A549 (cell line): Measurements from ENCODE around the gene HELZ2. TPM values are rescaled to one million over a fixed set of nuclear protein-coding genes. Genes with fewer than 3 reads are reported as not detected.
A peak's percentile ranks its signal among the peaks of the same experiment; 100 is the strongest.

ENCODE experiments used
- ATAC-seq, 2 experiments: fragments of 200-7000 bp in 1 of 2; fragments of >200 bp in 1 of 2; cut with Nextera tagmentation in 1 of 2; cut with Tn5 transposase in 1 of 2; 3 replicates each; pipeline versions ENCODE4 v1.8.0 to v1.9.1; 2018 to 2020; ENCODE audit warnings: mild to moderate bottlenecking in 1 of 2, moderate library complexity in 1 of 2
- CTCF ChIA-PET: fragments of 300-600 bp; sonication (Branson Sonifier 250); formaldehyde crosslinking; extraction: SDS; loops from one replicate; lab custom pipeline; 2021; ENCODE audit warnings: antibody characterized with exemption, inconsistent platforms; lab: Yijun Ruan, JAX
- POLR2A ChIA-PET: fragments of 350-600 bp; formaldehyde crosslinking; extraction: SDS; loops from one replicate; lab custom pipeline; 2021; ENCODE audit warnings: antibody characterized with exemption, inconsistent platforms; lab: Yijun Ruan, JAX
- DNase-seq, 2 experiments: peaks; one replicate each; pipeline versions ENCODE4 v3.0.0 to v3.0.0-alpha.2; 2011 to 2016; ENCODE audit warnings: low read depth in 1 of 2, low spot score in 1 of 2
- FAIRE-seq: peaks from 2 replicates; lab custom pipeline; 2011; peaks lifted over from hg19 to GRCh38; lab: Jason Lieb, UNC
- H3K27ac ChIP-seq, 2 experiments: fragments of >200 bp; sonication (Bioruptor Twin); formaldehyde crosslinking; 3 replicates each; pipeline ENCODE4 v1.5.1; 2016 to 2017
- H3K4me1 ChIP-seq: fragments of >200 bp; sonication (Bioruptor Twin); formaldehyde crosslinking; 3 replicates; pipeline ENCODE4 v1.6.1; 2016
- H3K4me2 ChIP-seq: fragments of >200 bp; sonication (Bioruptor Twin); formaldehyde crosslinking; 3 replicates; pipeline ENCODE4 v1.6.1; 2016
- H3K4me3 ChIP-seq: fragments of >200 bp; sonication (Bioruptor Twin); formaldehyde crosslinking; 3 replicates; pipeline ENCODE4 v1.5.1; 2016
- H3K9me3 ChIP-seq: fragments of >200 bp; sonication (Bioruptor Twin); formaldehyde crosslinking; 3 replicates; pipeline ENCODE4 v1.6.1; 2016
- CHD4 ChIP-seq: fragments of 200-600 bp; sonication (generic); IDR thresholded peaks from 2 replicates; pipeline ENCODE4 v1.6.1; 2016; ENCODE audit warnings: antibody characterized with exemption, mild to moderate bottlenecking, borderline replicate concordance
- EHF ChIP-seq: fragments of 250-450 bp; sonication (Bioruptor Pico); IDR thresholded peaks from 2 replicates; pipeline ENCODE4 v1.5.0; 2020; ENCODE audit warnings: mild to moderate bottlenecking
- FOSL2 ChIP-seq, 2 experiments: fragments of 450-650 bp in 1 of 2; fragments of >200 bp in 1 of 2; sonication (Bioruptor Twin) in 1 of 2; formaldehyde crosslinking; IDR thresholded peaks; 2 replicates each; pipeline versions ENCODE4 v1.5.0 to v1.6.1; 2016 to 2020; ENCODE audit warnings: mild to moderate bottlenecking in 1 of 2, moderate library complexity in 1 of 2
- HDAC2 ChIP-seq: fragments of 200-600 bp; sonication (generic); IDR thresholded peaks from 2 replicates; pipeline ENCODE4 v1.6.1; 2016
- HOXA7 ChIP-seq: fragments of 250-450 bp; sonication (Bioruptor Pico); IDR thresholded peaks from 2 replicates; pipeline ENCODE4 v1.5.0; 2020; ENCODE audit warnings: mild to moderate bottlenecking, moderate library complexity
- KDM5A ChIP-seq: fragments of 200-600 bp; sonication (generic); IDR thresholded peaks from 2 replicates; pipeline ENCODE4 v1.6.1; 2016; ENCODE audit warnings: antibody characterized with exemption, mild to moderate bottlenecking
- NFE2L2 ChIP-seq: fragments of 150-350 bp; conservative IDR thresholded peaks from 2 replicates; pipeline ENCODE4 v1.6.1; 2014; ENCODE audit warnings: low read length
- PBX3 ChIP-seq: IDR thresholded peaks from 2 replicates; pipeline ENCODE4 v1.6.1; 2012
- POLR2AphosphoS2 ChIP-seq: conservative IDR thresholded peaks from 2 replicates; pipeline ENCODE4 v1.6.1; 2012; ENCODE audit warnings: low read length, improper control_type of control experiment, inconsistent platforms
- RCOR1 ChIP-seq: fragments of 150-350 bp; IDR thresholded peaks from 2 replicates; pipeline ENCODE4 v1.6.1; 2014; ENCODE audit warnings: antibody characterized with exemption, low read length, low read depth
- SREBF2 ChIP-seq: fragments of 450-650 bp; IDR thresholded peaks from 2 replicates; pipeline ENCODE4 v1.6.1; 2014; ENCODE audit warnings: mild to moderate bottlenecking, moderate library complexity
- TFCP2L1 ChIP-seq: fragments of 250-450 bp; sonication (Bioruptor Pico); IDR thresholded peaks from 2 replicates; pipeline ENCODE4 v1.5.0; 2021; ENCODE audit warnings: mild to moderate bottlenecking
- WGBS: methylation state at CpG from one replicate; pipeline ENCODE4 v1.1.6; 2017; ENCODE audit errors: missing lambda C conversion rate; 5-methylcytosine and 5-hydroxymethylcytosine counted together
- polyA plus RNA-seq, 4 experiments: library from polyadenylated mRNA; depleted of rRNA in 3 of 4; stranded (reverse); fragments of >200 nt; fragmentation: RNase III in 1 of 4; extraction: RNeasy Plus Mini Kit Qiagen cat#74134 plus additional on column Dnase treatment in 1 of 4; gene quantifications; 2 replicates in 3 of 4; 3 replicates in 1 of 4; pipeline ENCODE4 v1.2.3, GENCODE V29; 2011 to 2017

Gene HELZ2
- polyA plus RNA-seq, 2 of the 4 experiments (the other 2 are of a cell fraction), result 3.2 to 4.5 TPM

- FAIRE-seq, result no peak
- Histone ChIP-seq H3K9me3 (no peaks in the 10 kb centered on the region), H3K27ac (peak overlapping the region; percentile 93 to 97), H3K4me1 (peaks cover 18% of the 10 kb centered on the region), H3K4me2 (peak overlapping the region; percentile 94), H3K4me3 (peak overlapping the region; percentile 59)
- no peak for TF ChIP-seq FOSL2 (IDR thresholded peaks at IDR 0.05)
- TF ChIP-seq FOSL2 (CRISPR knock-in tag; IDR thresholded peaks at IDR 0.05), result 0 out of 2 replicates have a peak, but pooled peaks have one; percentile 21
- no peak for TF ChIP-seq CHD4
- TF ChIP-seq PBX3, result no peak
- no peak for ATAC-seq
- 59% methylated on average over 24 of the region's 35 CpGs for WGBS
- ChIA-PET CTCF (interaction anchor here (0.7 to 6.8 kb wide), 24 partner anchors 7 to 584 kb away, joined by 3 to 93 read pairs (median 12); partner anchors contain the start of genes FNDC11, GMEB2, PPDPF and TPD52L2), POLR2A (interaction anchor here (1.4 to 4.9 kb wide), 4 partner anchors 15 to 444 kb away, joined by 4 to 62 read pairs (median 10); partner anchors contain the start of genes GMEB2, PPDPF, PRPF6 and TPD52L2)
- peak; percentile 56 to 58 for DNase-seq
Observed at GRCh38 chr20:63536241-63536977, 37.6 kb downstream of the HELZ2 start.

DNA sequence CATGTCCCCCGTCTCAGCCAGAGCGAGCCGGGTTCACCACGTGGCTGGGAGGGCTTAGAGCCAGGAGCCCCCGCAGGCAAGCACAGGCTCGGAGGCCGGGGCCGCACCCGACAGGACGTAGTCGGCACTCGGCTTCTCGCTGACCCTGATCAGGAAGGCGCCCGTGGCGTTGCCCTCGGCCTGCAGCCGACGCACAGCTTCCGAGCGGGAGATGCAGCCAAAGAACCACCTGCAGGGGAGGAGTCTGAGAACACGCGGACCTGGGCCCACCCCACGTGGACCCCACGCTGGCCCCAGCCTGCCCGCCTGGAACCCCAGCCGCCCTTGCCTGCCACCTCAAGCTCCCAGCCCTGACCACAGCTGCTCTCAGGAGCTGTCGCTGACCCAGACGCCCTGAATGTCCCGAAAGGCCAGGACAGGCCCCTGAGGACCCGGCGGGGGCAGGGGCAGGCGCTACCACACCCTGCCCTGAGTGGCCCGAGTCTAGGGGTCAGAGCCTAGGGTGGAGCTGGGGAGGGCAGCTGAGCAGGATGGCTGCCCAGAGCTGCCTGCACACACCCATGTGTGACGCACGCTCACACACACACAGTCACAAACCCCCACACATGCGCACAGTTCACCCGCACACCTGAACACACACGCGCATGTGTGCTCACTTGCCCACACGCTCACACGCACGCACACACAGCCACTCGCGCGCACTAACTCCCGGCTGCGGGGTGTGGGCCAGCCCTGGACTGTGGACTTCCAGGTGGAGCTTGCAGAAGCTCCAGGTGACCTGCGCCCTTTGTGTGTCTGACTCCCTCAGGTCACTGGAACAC, 39.0 kb downstream of the HELZ2 start:
- Histone ChIP-seq H3K9me3 (no peaks in the 10 kb centered on the region), H3K4me2 (no peak overlapping the region), H3K4me3 (no peak overlapping the region), H3K27ac (no peak overlapping the region), H3K4me1 (peaks cover 18% of the 10 kb centered on the region)
- POLR2A ChIA-PET, result interaction anchor here (1.0 to 4.9 kb wide), 2 partner anchors 10 to 13 kb away, joined by 3 to 62 read pairs; partner anchors contain the start of gene PPDPF
- FAIRE-seq (no peak), DNase-seq (no peak), ATAC-seq (no peak)
- CTCF ChIA-PET, result interaction anchor here (1.1 to 6.8 kb wide), 4 partner anchors 13 to 445 kb away, joined by 3 to 50 read pairs (median 42); partner anchors contain the start of gene PPDPF
- no peak for TF ChIP-seq HDAC2
- no peak for TF ChIP-seq EHF (CRISPR knock-in tag)
- no peak for TF ChIP-seq HOXA7
- no peak for TF ChIP-seq KDM5A
- 88% methylated on average over 39 of the region's 49 CpGs for WGBS

DNA sequence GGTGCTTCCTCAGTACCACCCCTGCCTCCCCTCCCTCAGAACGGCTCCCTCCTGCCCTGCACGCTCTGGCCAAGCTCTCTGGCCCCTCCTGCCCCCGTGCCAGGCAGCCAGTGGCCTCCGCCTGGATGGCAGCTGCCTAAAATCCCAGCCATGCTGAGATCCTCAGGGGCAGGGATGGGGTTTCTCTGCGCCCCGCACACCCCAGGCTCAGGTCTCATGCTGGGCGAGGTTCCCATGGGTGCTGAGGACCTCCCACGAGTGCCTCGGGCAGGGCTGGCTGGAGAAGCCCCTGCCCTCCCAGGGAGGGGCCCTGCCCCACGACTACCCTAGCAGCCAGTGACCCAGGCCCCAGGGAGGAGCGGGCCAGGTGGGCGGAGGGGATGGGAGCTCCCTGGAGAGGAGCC, 39.6 kb downstream of the HELZ2 start:
- Histone ChIP-seq H3K4me2 (no peak overlapping the region), H3K9me3 (no peaks in the 10 kb centered on the region), H3K27ac (no peak overlapping the region), H3K4me1 (peaks cover 18% of the 10 kb centered on the region), H3K4me3 (no peak overlapping the region)
- CTCF ChIA-PET, result interaction anchor here (1.1 to 6.8 kb wide), 2 partner anchors 37 to 446 kb away, joined by 3 to 50 read pairs; no protein-coding TSS in a partner anchor
- 76% methylated on average over 9 of the region's 12 CpGs for WGBS
- FAIRE-seq (no peak), DNase-seq (no peak), ATAC-seq (no peak)
- POLR2A ChIA-PET, result interaction anchor here (4.9 kb wide), 1 partner anchor 13 kb away, joined by 62 read pairs; the partner anchor contains the start of gene PPDPF
- no peak for TF ChIP-seq PBX3
- TF ChIP-seq HOXA7, result no peak
- TF ChIP-seq POLR2AphosphoS2, result no peak

DNA sequence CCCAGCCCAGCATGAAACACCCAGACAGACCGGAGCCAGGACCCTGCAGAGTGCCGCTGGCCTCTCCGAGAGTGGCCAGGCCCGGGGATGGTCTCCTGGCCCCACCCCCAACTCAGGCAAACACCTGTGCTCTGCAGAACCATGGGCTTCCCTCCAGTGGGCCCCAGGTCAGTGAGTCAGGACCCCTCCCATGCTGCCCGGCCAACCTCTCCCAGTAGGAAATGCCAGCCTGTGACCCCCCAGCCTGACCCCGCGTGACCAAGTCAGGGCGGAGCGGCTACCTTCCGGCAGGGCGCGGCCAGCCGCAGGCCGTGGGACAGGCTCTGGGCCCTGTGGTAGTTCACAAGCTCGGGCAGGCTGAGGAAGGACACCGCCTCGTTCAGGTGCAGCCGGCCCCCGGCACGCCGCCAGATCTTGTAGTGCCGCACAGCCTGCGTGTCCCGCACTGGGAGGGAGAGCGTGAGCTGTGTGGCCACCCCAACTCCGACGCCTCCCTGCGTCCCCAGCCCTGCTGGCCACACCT, 40.1 kb downstream of the HELZ2 start:
- no peak overlapping the region for H3K4me3 ChIP-seq
- DNase-seq (no peak), ATAC-seq (no peak), FAIRE-seq (no peak)
- H3K9me3 ChIP-seq, result no peaks in the 10 kb centered on the region
- TF ChIP-seq SREBF2, result no peak
- no peak for TF ChIP-seq FOSL2 (IDR thresholded peaks at IDR 0.05)
- TF ChIP-seq FOSL2 (CRISPR knock-in tag; IDR thresholded peaks at IDR 0.05), result no peak
- no peak for TF ChIP-seq RCOR1
- no peak for TF ChIP-seq TFCP2L1 (CRISPR knock-in tag)
- no peak for TF ChIP-seq NFE2L2
- CTCF ChIA-PET, result interaction anchor here (6.8 kb wide), 1 partner anchor 37 kb away, joined by 50 read pairs; no protein-coding TSS in a partner anchor
- H3K4me2 ChIP-seq, result no peak overlapping the region
- 83% methylated on average over 16 of the region's 28 CpGs for WGBS
- H3K27ac ChIP-seq, result no peak overlapping the region
- POLR2A ChIA-PET, result interaction anchor here (4.9 kb wide), 1 partner anchor 12 kb away, joined by 62 read pairs; the partner anchor contains the start of gene PPDPF
- H3K4me1 ChIP-seq, result peaks cover 17% of the 10 kb centered on the region
